Body of pancreas (tissue), 4 donors: ENCODE data around the gene FBLN1.

Source experiments
- POLR2A ChIP-seq, 3 donors: fragments of 450-650 bp; IDR thresholded peaks; one replicate each; pipeline ENCODE4 v1.6.1; 2016; ENCODE audit warnings: antibody characterized with exemption in 3 of 3, mild to moderate bottlenecking in 2 of 3
- TF ChIP-seq, protein P1 (sequence below), 7 experiments: fragments of 450-650 bp in 4 of 7; fragments of 200-600 bp in 3 of 7; sonication (generic) in 3 of 7; IDR thresholded peaks; one replicate each; pipeline ENCODE4 v1.5.1; 2016 to 2019; ENCODE audit warnings: antibody characterized with exemption in 7 of 7

DNA sequence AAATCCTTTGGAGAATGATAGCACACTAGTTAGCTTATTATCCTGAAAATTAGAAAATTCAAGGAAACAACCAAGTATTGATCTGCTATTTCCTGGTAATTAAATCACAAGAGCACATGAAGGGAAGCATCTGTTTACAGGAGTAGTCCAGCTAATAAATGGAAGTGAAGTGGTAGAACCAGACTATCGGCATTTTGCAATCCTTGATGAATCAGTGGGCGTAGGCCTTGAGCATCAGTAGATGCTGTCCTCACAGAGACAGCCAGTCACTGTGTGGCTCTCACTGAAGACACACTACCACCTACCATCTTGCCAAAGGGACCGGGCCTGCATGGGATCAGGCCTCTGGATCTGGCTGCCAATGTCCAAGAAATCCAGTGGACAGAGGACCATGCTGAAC, 69.8 kb downstream of the FBLN1 start:
- TF ChIP-seq, protein P1, sequence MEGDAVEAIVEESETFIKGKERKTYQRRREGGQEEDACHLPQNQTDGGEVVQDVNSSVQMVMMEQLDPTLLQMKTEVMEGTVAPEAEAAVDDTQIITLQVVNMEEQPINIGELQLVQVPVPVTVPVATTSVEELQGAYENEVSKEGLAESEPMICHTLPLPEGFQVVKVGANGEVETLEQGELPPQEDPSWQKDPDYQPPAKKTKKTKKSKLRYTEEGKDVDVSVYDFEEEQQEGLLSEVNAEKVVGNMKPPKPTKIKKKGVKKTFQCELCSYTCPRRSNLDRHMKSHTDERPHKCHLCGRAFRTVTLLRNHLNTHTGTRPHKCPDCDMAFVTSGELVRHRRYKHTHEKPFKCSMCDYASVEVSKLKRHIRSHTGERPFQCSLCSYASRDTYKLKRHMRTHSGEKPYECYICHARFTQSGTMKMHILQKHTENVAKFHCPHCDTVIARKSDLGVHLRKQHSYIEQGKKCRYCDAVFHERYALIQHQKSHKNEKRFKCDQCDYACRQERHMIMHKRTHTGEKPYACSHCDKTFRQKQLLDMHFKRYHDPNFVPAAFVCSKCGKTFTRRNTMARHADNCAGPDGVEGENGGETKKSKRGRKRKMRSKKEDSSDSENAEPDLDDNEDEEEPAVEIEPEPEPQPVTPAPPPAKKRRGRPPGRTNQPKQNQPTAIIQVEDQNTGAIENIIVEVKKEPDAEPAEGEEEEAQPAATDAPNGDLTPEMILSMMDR (IDR thresholded peaks at IDR 0.05) = no peak
- no peak for TF ChIP-seq POLR2A (IDR thresholded peaks at IDR 0.05)
